Measurements from ENCODE around the gene CDHR2.

The CDHR2 gene

GRCh38 chr5:176560364-176560763 lies 11.2 kb downstream of the CDHR2 start:
- DNase-seq (ENCODE audit: extremely low read depth in 1 of 2, low read depth in 1 of 2) = no peak

GRCh38 chr5:176561259-176561658 lies 12.1 kb downstream of the CDHR2 start:
- DNase-seq (ENCODE audit: extremely low read depth in 1 of 2, low read depth in 1 of 2) = no peak

GRCh38 chr5:176562189-176562588 lies 13.0 kb downstream of the CDHR2 start:
- DNase-seq (ENCODE audit: extremely low read depth in 1 of 2, low read depth in 1 of 2) = no peak

- no peak for DNase-seq (ENCODE audit: extremely low read depth in 1 of 2, low read depth in 1 of 2)
Observed at GRCh38 chr5:176564002-176564401, 14.9 kb downstream of the CDHR2 start.

DNA sequence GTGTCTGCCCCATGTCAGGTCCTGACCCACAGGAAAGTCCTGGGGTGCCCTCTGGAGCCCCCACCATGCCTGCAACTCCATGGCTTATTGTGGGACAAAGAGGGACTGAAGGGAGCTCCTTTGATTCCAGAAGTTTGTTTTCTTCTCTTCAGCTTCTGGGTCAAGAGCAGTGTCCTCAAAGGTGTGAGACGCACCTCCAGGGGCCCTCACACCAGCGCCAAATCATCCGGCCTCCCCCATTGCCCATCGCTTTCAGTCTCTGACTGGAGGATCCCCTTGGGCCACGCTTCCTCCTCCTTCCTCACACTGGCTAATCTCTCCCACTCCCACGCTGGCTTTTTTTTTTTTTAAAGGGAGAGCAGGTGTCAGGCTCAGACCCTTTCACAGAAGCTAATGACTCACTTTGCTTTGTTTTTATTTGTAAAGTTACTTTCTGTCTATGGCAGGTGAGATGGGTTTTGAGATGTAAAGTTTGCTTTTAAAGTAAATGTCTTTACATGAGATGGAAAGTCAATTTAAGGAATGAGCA lies 16.7 kb downstream of the CDHR2 start:
- no peak for DNase-seq (ENCODE audit: extremely low read depth in 1 of 2, low read depth in 1 of 2)

- DNase-seq (ENCODE audit: extremely low read depth in 1 of 2, low read depth in 1 of 2) = no peak
Observed at GRCh38 chr5:176568657-176569056, 19.5 kb downstream of the CDHR2 start.

DNA sequence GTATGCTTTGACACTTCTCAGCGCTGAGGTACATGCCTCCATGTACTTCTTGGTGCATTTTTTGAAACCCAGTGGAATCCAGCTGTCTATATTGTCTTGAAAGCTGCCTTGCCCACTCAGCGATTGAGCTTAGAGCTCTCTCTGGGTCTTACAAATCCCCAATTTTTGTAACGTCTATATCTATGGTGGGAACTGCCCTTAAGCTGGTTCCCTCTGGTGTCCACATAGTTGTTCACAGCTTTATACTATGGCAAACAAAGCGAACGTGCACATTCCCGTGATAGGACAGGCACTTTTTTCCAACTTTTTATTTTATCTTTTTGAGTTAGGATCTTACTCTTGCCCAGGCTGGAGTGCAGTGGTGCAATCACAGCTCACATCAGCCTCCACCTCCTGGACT lies 20.9 kb downstream of the CDHR2 start:
- DNase-seq (ENCODE audit: extremely low read depth in 1 of 2, low read depth in 1 of 2) = no peak

DNA sequence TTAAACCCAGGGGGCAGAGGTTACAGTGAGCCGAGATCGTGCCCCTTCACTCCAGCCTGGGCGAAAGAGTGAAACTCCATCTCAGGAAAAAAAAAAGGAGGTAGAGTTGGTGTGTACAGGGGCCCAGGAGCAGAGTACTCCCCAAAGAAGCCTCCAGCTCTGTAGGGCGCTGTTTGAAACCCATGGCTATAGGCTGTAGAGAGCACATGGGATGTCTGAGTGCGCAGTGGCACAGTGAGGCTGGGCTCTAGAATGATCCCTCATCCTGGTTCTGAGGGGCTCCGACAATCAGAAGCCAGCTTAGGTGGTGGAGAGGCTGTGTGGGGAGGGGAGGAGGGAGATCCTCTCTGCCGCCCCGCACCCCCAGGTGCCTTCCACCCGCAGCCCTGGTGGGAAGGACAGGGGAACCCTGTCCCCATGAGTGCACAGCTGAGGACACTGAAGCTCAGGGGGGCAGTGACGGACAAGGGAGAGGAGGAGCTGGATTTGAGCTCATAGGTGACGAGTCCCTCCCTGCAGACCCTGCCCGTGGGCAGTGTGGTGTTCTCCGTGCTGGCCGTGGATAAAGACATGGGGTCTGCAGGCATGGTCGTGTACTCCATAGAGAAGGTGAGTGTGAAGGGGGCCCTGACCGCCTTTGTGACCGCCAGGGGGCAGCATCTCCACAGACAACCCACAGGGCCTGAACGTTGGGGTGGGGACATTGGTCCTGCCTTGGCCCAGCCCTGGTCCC lies 24.6 kb downstream of the CDHR2 start:
- DNase-seq (ENCODE audit: extremely low read depth in 1 of 2, low read depth in 1 of 2) = peak; percentile 46 to 64

DNA sequence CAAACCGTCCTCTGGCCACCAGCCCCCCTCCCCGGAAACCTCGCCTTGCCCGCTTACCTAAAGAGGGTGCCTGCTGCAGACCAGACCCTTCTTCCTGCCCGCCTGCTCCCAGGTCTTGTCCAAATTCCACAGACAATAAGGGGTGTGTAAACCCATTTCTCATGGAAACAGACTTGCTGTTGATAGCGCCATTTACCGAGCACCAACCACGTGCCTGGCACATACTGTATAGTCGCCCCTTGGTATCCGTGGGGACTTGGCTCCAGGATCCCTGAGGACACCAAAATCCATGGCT lies 25.1 kb downstream of the CDHR2 start:
- DNase-seq (ENCODE audit: extremely low read depth in 1 of 2, low read depth in 1 of 2) = no peak

GRCh38 chr5:176575066-176575465 lies 25.9 kb downstream of the CDHR2 start:
- no peak for DNase-seq (ENCODE audit: extremely low read depth in 1 of 2, low read depth in 1 of 2)

DNA sequence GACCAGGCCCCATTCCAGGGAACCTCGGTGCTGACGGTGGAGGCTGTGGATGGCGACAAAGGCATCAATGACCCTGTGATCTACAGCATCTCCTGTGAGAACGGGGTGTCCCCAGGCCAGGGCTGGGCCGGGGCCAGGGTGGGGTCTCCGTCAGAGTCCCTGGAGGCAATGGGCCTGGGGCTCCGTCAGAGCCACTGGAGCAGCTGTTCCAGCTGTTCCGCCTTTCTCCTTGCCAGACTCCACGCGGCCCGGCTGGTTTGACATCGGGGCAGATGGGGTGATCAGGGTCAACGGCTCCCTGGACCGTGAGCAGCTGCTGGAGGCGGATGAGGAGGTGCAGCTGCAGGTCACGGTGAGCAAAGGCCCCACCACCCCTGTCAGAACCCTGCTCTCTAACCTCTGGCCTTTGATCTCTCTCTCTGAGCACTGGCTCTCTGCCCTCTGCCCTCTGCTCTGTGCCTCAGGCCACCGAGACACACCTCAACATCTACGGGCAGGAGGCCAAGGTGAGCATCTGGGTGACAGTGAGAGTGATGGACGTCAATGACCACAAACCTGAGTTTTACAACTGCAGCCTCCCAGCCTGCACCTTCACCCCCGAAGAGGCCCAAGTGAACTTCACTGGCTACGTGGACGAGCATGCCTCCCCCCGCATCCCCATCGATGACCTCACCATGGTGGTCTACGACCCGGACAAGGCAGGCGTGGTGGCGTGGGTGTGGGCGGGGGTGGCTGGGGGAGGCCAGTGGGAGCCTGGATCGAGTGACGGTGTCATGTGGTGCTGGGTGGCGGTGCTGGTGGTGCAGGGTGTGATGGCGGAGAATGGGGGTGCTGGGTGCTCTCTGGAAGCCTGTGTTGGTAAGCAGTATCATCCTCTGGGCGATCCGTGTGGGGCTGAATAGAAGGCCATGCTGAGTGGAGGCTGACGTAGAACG lies 26.6 kb downstream of the CDHR2 start:
- DNase-seq (ENCODE audit: extremely low read depth in 1 of 2, low read depth in 1 of 2) = no peak

- no peak for DNase-seq (ENCODE audit: extremely low read depth in 1 of 2, low read depth in 1 of 2)
Observed at GRCh38 chr5:176577312-176578176, 28.4 kb downstream of the CDHR2 start.

DNA sequence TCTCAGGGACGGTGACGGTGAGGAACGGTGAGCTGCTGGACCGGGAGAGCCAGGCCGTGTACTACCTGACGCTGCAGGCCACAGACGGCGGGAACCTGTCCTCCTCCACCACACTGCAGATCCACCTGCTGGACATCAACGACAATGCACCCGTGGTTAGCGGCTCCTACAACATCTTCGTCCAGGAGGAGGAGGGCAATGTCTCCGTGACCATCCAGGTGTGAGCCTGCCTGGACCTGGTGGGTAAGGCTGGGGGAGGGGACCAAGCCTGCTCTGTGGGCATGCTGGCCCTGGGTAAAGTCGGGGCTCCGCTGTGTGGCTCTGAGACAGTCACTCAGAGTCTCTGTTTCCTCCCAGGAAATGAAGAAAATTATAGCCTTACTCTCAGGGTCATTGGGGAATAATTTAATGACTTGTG lies 29.3 kb downstream of the CDHR2 start:
- DNase-seq (ENCODE audit: extremely low read depth in 1 of 2, low read depth in 1 of 2) = no peak

- DNase-seq (ENCODE audit: extremely low read depth in 1 of 2, low read depth in 1 of 2) = no peak
Observed at GRCh38 chr5:176579323-176579722, 30.2 kb downstream of the CDHR2 start.

GRCh38 chr5:176581361-176581760 lies 32.2 kb downstream of the CDHR2 start:
- DNase-seq (ENCODE audit: extremely low read depth in 1 of 2, low read depth in 1 of 2) = no peak

DNA sequence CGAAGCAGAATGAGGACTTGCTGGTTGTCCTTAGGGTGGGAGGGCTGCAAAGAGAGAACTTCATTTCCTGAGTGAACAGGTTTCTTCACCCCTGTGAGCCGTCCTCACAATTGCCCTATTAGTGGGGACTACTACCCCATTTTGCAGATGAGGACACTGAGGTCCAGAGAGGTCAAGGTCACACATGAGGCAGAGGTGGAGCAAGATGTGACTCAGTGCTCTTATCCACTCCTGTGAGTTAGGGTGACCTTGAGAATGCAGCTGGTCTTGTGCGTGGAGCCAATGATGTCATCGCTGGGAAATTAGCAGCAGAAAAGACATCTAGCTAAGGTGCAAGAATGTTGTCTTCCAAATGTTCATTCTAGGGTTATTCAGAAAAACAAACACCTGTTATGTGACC lies 33.9 kb downstream of the CDHR2 start:
- no peak for DNase-seq (ENCODE audit: extremely low read depth in 1 of 2, low read depth in 1 of 2)

- no peak for DNase-seq (ENCODE audit: extremely low read depth in 1 of 2, low read depth in 1 of 2)
Observed at GRCh38 chr5:176587398-176587797, 38.3 kb downstream of the CDHR2 start.

DNA sequence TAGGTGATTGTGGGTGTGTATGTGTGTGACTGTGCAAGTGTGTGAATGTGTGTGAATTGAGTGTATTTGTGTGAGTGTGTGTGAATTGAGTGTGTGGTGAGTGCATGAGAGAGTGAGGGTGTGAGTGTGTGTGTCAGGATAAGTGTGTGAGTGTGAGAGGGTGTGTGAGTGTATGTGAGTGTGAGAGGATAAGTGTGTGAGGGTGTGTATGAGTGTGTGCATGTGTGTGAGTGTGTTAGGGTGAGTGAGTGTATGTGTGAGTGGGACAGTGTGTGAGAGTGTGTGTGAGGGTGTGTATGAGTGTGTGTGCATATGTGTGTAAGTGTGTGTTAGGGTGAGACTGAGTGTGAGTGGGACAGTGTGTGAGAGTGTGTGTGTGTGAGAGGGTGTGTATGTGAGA lies 39.2 kb downstream of the CDHR2 start:
- no peak for DNase-seq (ENCODE audit: extremely low read depth in 1 of 2, low read depth in 1 of 2)

- DNase-seq (ENCODE audit: extremely low read depth in 1 of 2, low read depth in 1 of 2) = no peak
Observed at GRCh38 chr5:176589039-176589769, 40.1 kb downstream of the CDHR2 start.

DNA sequence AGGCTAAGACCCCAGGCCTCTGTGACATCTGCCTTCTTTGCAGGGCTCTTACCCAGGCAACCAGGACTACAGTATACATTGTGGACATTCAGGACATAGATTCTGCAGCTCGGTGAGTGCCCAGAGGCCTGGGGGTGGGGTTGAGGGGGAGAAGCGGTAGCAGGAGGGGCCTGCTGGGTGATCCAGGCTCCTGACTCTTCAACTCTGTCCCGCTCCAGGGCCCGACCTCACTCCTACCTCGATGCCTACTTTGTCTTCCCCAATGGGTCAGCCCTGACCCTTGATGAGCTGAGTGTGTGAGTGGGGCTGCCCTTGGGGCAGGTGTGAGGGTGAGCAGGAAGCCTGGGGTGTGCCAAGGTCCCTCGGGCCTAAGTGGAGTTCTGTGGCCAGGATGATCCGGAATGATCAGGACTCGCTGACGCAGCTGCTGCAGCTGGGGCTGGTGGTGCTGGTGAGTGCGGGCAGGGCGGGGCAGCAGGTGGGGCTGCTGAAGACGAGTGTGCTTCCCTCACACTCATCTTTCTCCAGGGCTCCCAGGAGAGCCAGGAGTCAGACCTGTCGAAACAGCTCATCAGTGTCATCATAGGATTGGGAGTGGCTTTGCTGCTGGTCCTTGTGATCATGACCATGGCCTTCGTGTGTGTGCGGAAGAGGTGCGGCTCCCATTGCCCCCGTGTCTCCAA lies 41.0 kb downstream of the CDHR2 start:
- DNase-seq (ENCODE audit: extremely low read depth in 1 of 2, low read depth in 1 of 2) = no peak
